OCI-LY3 (cell line): ENCODE measurements around the gene SLC39A1.
A peak's percentile ranks its signal among the peaks of the same experiment; 100 is the strongest.

Source experiments
- H2AFZ ChIP-seq: fragments of 200-600, 300-600 bp; shearing (Covaris generic); 2 replicates; pipeline ENCODE4 v1.6.0; 2014; ENCODE audit warnings: antibody characterized with exemption, low read depth, low read length
- H3K27ac ChIP-seq: fragments of 200-600, 300-600 bp; sonication (generic); 2 replicates; pipeline ENCODE4 v1.5.1; 2014; ENCODE audit warnings: mild to moderate bottlenecking, low read length, moderate library complexity, mixed read lengths
- H3K27me3 ChIP-seq: fragments of 200-600, 300-600 bp; sonication (generic); 2 replicates; pipeline ENCODE4 v1.6.1; 2014; ENCODE audit warnings: low read depth, low read length, mixed read lengths
- H3K36me3 ChIP-seq: fragments of 200-600, 300-600 bp; sonication (generic); replicated peaks from 2 replicates; pipeline ENCODE3; 2014; ENCODE audit warnings: low read depth, low read length, mixed read lengths
- H3K4me1 ChIP-seq: fragments of 300-600, 200-600 bp; sonication (generic); 2 replicates; pipeline ENCODE4 v1.6.1; 2014; ENCODE audit warnings: low read length, mixed read lengths
- H3K4me2 ChIP-seq: fragments of 200-600, 300-600 bp; sonication (generic); 2 replicates; pipeline ENCODE4 v1.6.1; 2014; ENCODE audit warnings: low read length, mixed read lengths
- H3K4me3 ChIP-seq: fragments of 300-600, 200-600 bp; sonication (generic); 2 replicates; pipeline ENCODE4 v1.5.1; 2014; ENCODE audit warnings: antibody characterized with exemption, mild to moderate bottlenecking, low read length, moderate library complexity
- H3K79me2 ChIP-seq: fragments of 300-600, 200-600 bp; shearing (Covaris generic); 2 replicates; pipeline ENCODE4 v1.6.1; 2014; ENCODE audit warnings: mild to moderate bottlenecking, low read length, mixed read lengths
- H3K9ac ChIP-seq: fragments of 300-600, 200-600 bp; shearing (Covaris generic); 2 replicates; pipeline ENCODE4 v1.6.0; 2014; ENCODE audit warnings: mild to moderate bottlenecking, low read length, moderate library complexity
- H3K9me3 ChIP-seq: fragments of 200-600, 300-600 bp; shearing (Covaris generic); 2 replicates; pipeline ENCODE4 v1.6.1; 2014; ENCODE audit warnings: low read length, mixed read lengths; ENCODE audit not compliant: insufficient read depth
- H4K20me1 ChIP-seq: fragments of 200-600, 300-600 bp; sonication (generic); 2 replicates; pipeline ENCODE4 v1.6.1; 2016; ENCODE audit warnings: low read length, mixed read lengths; ENCODE audit not compliant: insufficient read depth
- CTCF ChIP-seq: fragments of 200-600, 300-600 bp; sonication (generic); IDR thresholded peaks from 2 replicates; pipeline ENCODE4 v1.5.1; 2014; ENCODE audit warnings: antibody characterized with exemption, low read length, low read depth
- EZH2phosphoT487 ChIP-seq: fragments of 200-600 bp; shearing (Covaris generic); IDR thresholded peaks from 2 replicates; pipeline ENCODE4 v1.6.1; 2018; ENCODE audit warnings: antibody characterized with exemption, mixed run types, low read depth

Gene SLC39A1

GRCh38 chr1:153954826-153955225 lies 8.5 kb downstream of the SLC39A1 start:
- Histone ChIP-seq H3K4me1 (peaks cover 38% of the 10 kb centered on the region), H3K27me3 (no peaks in the 10 kb centered on the region), H4K20me1 (peaks cover 45% of the 10 kb centered on the region), H3K9me3 (no peaks in the 10 kb centered on the region), H3K79me2 (peaks cover 79% of the 10 kb centered on the region), H3K36me3 (peaks cover 68% of the 10 kb centered on the region), H3K4me2 (no peak overlapping the region), H3K27ac (no peak overlapping the region), H3K4me3 (no peak overlapping the region), H3K9ac (no peak overlapping the region), H2AFZ (no peak overlapping the region)
- TF ChIP-seq EZH2phosphoT487, result no peak
- no peak for TF ChIP-seq CTCF

- Histone ChIP-seq H3K4me1 (peaks cover 40% of the 10 kb centered on the region), H3K4me2 (no peak overlapping the region), H3K79me2 (peaks cover 86% of the 10 kb centered on the region), H4K20me1 (peaks cover 45% of the 10 kb centered on the region), H3K36me3 (peaks cover 71% of the 10 kb centered on the region), H3K4me3 (no peak overlapping the region), H3K27me3 (no peaks in the 10 kb centered on the region), H2AFZ (no peak overlapping the region), H3K9ac (no peak overlapping the region), H3K27ac (no peak overlapping the region), H3K9me3 (no peaks in the 10 kb centered on the region)
- no peak for TF ChIP-seq EZH2phosphoT487
Measured at GRCh38 chr1:153953859-153954365, 9.4 kb downstream of the SLC39A1 start.

- Histone ChIP-seq H4K20me1 (peaks cover 44% of the 10 kb centered on the region), H3K27me3 (no peaks in the 10 kb centered on the region), H3K4me1 (peaks cover 59% of the 10 kb centered on the region), H3K4me3 (no peak overlapping the region), H3K9ac (no peak overlapping the region), H3K79me2 (peaks cover 75% of the 10 kb centered on the region), H3K9me3 (no peaks in the 10 kb centered on the region), H2AFZ (no peak overlapping the region), H3K27ac (no peak overlapping the region), H3K4me2 (no peak overlapping the region), H3K36me3 (peaks cover 79% of the 10 kb centered on the region)
- TF ChIP-seq EZH2phosphoT487 (no peak), CTCF (no peak)
Measured at GRCh38 chr1:153951801-153952200, 11.5 kb downstream of the SLC39A1 start.

GRCh38 chr1:153951183-153951582 lies 12.2 kb downstream of the SLC39A1 start:
- no peak overlapping the region for H2AFZ ChIP-seq
- TF ChIP-seq CTCF, result no peak
- no peak for TF ChIP-seq EZH2phosphoT487
- no peaks in the 10 kb centered on the region for H3K27me3 ChIP-seq
- H3K9ac ChIP-seq, result no peak overlapping the region
- H3K9me3 ChIP-seq, result no peaks in the 10 kb centered on the region
- peaks cover 74% of the 10 kb centered on the region for H3K36me3 ChIP-seq
- H3K27ac ChIP-seq, result 0 out of 2 replicates have a peak overlapping the region, but pooled peaks have one; percentile 0
- H3K4me1 ChIP-seq, result peaks cover 55% of the 10 kb centered on the region
- no peak overlapping the region for H3K4me2 ChIP-seq
- no peak overlapping the region for H3K4me3 ChIP-seq
- peaks cover 68% of the 10 kb centered on the region for H3K79me2 ChIP-seq
- H4K20me1 ChIP-seq, result peaks cover 38% of the 10 kb centered on the region
